Skeletal muscle tissue (tissue), 4 donors: Measurements from ENCODE around the gene LYPD6B. TPM values are rescaled to one million over a fixed set of nuclear protein-coding genes. Genes with fewer than 3 reads are reported as not detected.

ENCODE experiments used
- H3K27ac ChIP-seq: one replicate; pipeline ENCODE4 v1.7.0; 2013; ENCODE audit warnings: mild to moderate bottlenecking, low read depth, low read length, inconsistent platforms
- H3K27me3 ChIP-seq, 3 donors: one replicate each; pipeline ENCODE4 v1.7.0; 2013; ENCODE audit warnings: low read length in 3 of 3; ENCODE audit not compliant: control insufficient read depth in 3 of 3, insufficient read depth in 3 of 3
- H3K36me3 ChIP-seq, 3 donors: one replicate each; pipeline ENCODE4 v1.7.0; 2013; ENCODE audit warnings: low read length in 3 of 3; ENCODE audit not compliant: control insufficient read depth in 3 of 3, insufficient read depth in 3 of 3
- H3K4me1 ChIP-seq, 3 donors: one replicate each; pipeline ENCODE4 v1.7.0; 2013; ENCODE audit warnings: low read length in 3 of 3, mild to moderate bottlenecking in 3 of 3; ENCODE audit not compliant: control insufficient read depth in 3 of 3, insufficient read depth in 3 of 3
- H3K4me3 ChIP-seq, 3 donors: one replicate each; pipeline ENCODE4 v1.7.0; 2013; ENCODE audit warnings: low read length in 3 of 3
- H3K9ac ChIP-seq, 3 donors: one replicate each; pipeline ENCODE4 v1.7.0; 2013; ENCODE audit warnings: low read length in 3 of 3, mild to moderate bottlenecking in 3 of 3, moderate library complexity in 2 of 3, low read depth in 1 of 3
- H3K9me3 ChIP-seq, 3 donors: one replicate each; pipeline ENCODE4 v1.7.0; 2013; ENCODE audit warnings: low read length in 3 of 3; ENCODE audit not compliant: control insufficient read depth in 3 of 3
- total RNA-seq: library from RNA; depleted of rRNA; stranded (reverse); fragments of >200 nt; gene quantifications from one replicate; pipeline ENCODE4 v1.2.3, GENCODE V29; 2014
- donor health status: Osteomylitis.

The LYPD6B gene
- total RNA-seq, 1 donor from 2014 or later = 0.52 TPM

DNA sequence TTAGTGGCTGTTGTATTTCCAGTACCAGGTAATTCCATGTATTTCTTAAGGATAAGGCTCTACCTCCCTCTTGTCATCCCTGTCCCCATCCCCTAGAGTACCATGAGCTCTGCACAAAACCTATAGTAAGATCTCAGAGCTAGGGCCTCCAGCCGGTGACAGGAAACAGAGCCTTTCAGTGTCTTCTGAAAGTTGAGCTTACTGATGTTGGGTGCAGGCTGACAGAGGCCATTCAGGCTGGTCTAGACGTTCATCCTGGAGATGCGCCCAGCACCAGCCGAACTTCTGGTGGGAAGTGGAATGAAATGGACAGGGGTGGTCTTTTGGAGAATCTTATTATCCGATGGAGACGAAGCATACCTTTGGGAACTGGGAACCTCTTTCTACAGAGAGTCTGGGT is 16.7 kb upstream of the LYPD6B start:
- no peak overlapping the region for H3K9ac ChIP-seq
- no peaks in the 10 kb centered on the region for H3K9me3 ChIP-seq
- no peaks in the 10 kb centered on the region for H3K27me3 ChIP-seq
- H3K4me1 ChIP-seq = peaks cover 0 to 2% (median 0%) of the 10 kb centered on the region in 3 donors
- no peak overlapping the region for H3K4me3 ChIP-seq
- H3K27ac ChIP-seq = no peak overlapping the region
- no peaks in the 10 kb centered on the region for H3K36me3 ChIP-seq

DNA sequence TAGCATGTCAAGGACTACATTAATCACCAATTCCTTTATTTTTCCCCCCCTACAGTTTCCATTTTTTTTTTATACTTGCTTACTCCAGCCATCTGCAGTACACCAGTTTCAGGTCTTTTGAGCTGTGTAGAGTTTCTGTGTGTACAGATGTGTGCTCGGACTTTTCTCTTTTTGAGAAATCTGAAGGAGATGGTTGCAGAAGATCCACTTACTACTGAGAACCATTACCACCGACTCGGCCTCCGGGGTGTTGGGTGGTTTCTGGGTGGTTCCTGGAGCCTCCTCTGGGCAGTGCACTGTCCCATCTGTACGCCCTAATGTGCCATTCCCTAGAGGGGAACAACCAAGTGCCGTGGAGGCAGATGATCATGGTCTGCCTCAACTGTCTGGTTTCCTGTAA is 15.4 kb upstream of the LYPD6B start:
- peaks cover 0 to 3% (median 0%) of the 10 kb centered on the region in 3 donors for H3K27me3 ChIP-seq
- H3K36me3 ChIP-seq = no peaks in the 10 kb centered on the region
- H3K4me1 ChIP-seq = no peaks in the 10 kb centered on the region
- no peak overlapping the region for H3K9ac ChIP-seq
- no peak overlapping the region for H3K4me3 ChIP-seq
- H3K9me3 ChIP-seq = no peaks in the 10 kb centered on the region
- no peak overlapping the region for H3K27ac ChIP-seq

- Histone ChIP-seq H3K4me1 (no peaks in the 10 kb centered on the region), H3K4me3 (no peak overlapping the region), H3K27ac (no peak overlapping the region), H3K9ac (no peak overlapping the region), H3K9me3 (no peaks in the 10 kb centered on the region), H3K27me3 (peaks cover 6 to 21% (median 12%) of the 10 kb centered on the region in 3 donors), H3K36me3 (no peaks in the 10 kb centered on the region)
Observed at GRCh38 chr2:149027590-149028250, 10.8 kb upstream of the LYPD6B start.

DNA sequence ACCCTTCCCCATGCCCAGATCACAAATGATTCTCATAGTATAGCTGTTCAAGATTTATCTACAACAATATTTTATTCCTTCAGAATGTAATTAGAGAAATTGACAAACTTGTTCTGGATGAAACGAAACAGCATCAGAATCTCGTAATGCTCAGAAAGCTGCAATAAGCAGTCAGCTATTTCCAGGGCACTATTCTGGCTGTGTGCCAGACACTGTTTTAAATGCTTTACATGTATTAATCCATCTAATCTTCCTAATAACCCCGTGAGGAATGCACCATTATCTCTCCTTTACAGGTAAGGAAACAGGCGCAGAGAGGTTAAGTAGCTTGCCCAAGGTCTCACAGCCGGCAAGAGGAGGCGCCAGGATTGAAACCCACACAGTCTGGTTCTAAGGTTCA is 10.1 kb upstream of the LYPD6B start:
- Histone ChIP-seq H3K4me1 (no peaks in the 10 kb centered on the region), H3K27ac (no peak overlapping the region), H3K9me3 (no peaks in the 10 kb centered on the region), H3K9ac (no peak overlapping the region), H3K4me3 (no peak overlapping the region), H3K27me3 (peaks cover 6 to 21% (median 12%) of the 10 kb centered on the region in 3 donors), H3K36me3 (no peaks in the 10 kb centered on the region)

DNA sequence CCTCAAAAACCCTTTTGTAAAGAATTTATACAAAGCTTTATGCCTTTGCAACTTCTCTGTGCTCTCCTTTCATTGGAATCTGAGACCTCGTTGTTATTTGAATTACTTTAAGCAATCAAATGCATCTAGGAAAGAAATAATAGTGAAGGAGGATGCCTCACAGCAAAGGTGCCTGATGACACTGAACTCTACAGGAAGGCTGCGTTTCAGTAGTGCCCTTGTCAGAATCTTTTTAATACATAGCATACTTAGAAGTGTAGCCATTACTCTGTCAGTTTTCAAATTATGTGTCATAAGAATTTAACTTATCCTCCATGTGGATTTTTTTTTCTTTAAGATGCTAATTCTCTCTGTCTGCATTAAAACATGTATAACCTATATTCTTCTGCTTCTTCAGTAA is 9.6 kb upstream of the LYPD6B start:
- H3K36me3 ChIP-seq = no peaks in the 10 kb centered on the region
- no peak overlapping the region for H3K9ac ChIP-seq
- no peaks in the 10 kb centered on the region for H3K9me3 ChIP-seq
- no peaks in the 10 kb centered on the region for H3K4me1 ChIP-seq
- peaks cover 6 to 21% (median 12%) of the 10 kb centered on the region in 3 donors for H3K27me3 ChIP-seq
- H3K4me3 ChIP-seq = no peak overlapping the region
- H3K27ac ChIP-seq = no peak overlapping the region

GRCh38 chr2:149029307-149029965 is 9.1 kb upstream of the LYPD6B start:
- Histone ChIP-seq H3K4me1 (no peaks in the 10 kb centered on the region), H3K27me3 (peaks cover 6 to 21% (median 16%) of the 10 kb centered on the region in 3 donors), H3K9ac (no peak overlapping the region), H3K36me3 (no peaks in the 10 kb centered on the region), H3K9me3 (no peaks in the 10 kb centered on the region), H3K27ac (no peak overlapping the region), H3K4me3 (no peak overlapping the region)

- peaks cover 8 to 27% (median 21%) of the 10 kb centered on the region in 3 donors for H3K27me3 ChIP-seq
- no peaks in the 10 kb centered on the region for H3K4me1 ChIP-seq
- no peak overlapping the region for H3K4me3 ChIP-seq
- no peaks in the 10 kb centered on the region for H3K36me3 ChIP-seq
- no peak overlapping the region for H3K27ac ChIP-seq
- no peak overlapping the region for H3K9ac ChIP-seq
- no peaks in the 10 kb centered on the region for H3K9me3 ChIP-seq
Observed at GRCh38 chr2:149031396-149031795, 7.1 kb upstream of the LYPD6B start.

DNA sequence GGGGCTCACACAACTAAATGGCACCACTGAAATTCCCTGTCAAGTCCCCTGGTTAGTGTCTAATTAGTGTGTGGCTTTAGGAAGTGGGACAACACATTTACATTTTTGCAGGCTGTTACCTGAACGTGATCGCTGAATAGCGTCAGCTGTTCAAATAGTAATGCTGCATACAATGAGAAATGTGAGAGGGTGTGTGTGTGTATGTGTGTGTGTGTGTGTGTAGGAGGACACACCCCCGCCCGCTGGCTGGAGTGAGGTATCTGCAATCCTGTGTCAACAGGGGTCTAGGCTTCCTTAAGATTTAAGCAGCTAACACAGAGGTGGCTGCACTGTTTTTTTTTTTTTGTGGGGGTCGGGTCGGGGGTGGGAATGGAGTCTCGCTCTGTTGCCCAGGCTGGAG is 4.8 kb upstream of the LYPD6B start:
- Histone ChIP-seq H3K27me3 (peaks cover 24 to 43% (median 38%) of the 10 kb centered on the region in 3 donors), H3K9me3 (no peaks in the 10 kb centered on the region), H3K4me3 (no peak overlapping the region), H3K36me3 (no peaks in the 10 kb centered on the region), H3K9ac (no peak overlapping the region), H3K27ac (no peak overlapping the region), H3K4me1 (peaks cover 0 to 2% (median 0%) of the 10 kb centered on the region in 3 donors)

GRCh38 chr2:149034406-149034805 is 4.1 kb upstream of the LYPD6B start:
- H3K36me3 ChIP-seq = no peaks in the 10 kb centered on the region
- H3K9me3 ChIP-seq = no peaks in the 10 kb centered on the region
- H3K4me3 ChIP-seq = no peak overlapping the region
- peaks cover 31 to 44% (median 42%) of the 10 kb centered on the region in 3 donors for H3K27me3 ChIP-seq
- H3K4me1 ChIP-seq = peaks cover 0 to 2% (median 0%) of the 10 kb centered on the region in 3 donors
- H3K9ac ChIP-seq = no peak overlapping the region
- H3K27ac ChIP-seq = no peak overlapping the region

DNA sequence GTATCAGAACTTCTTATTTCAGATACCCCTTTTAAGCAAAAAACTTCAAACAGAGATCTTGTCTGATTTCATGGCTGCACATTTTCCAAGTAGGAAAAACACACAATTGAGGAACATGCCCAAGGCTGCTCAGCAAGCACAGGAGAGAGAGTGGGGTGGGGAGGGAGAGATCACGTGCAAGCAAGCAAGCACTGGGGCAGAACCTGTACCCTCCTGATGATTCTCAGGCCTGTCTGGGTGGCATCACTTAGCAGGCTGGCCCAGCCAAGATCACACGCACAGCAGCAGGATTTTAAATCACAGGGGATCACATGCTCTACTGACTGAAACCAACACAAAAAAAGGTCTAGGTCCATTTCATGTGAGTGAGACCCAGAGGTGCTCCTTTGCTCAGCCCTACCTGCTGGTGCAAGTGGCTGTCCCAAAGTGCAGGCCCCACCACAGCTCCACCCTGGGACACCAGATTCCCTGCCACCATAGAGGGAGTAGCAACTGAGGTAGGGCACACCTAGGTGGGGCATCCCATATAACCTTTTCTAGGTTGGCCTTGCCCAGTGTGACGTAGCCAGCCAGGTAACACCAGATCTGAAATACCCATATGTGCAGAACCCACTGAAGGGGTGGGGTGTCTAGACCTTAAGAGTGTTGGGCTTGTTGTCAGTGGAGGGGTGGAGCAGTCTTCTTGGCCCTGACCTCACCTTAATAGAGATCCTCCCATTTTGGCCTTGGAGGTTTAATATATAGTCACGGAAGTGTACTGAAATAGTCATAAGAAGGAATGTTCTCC is 1.8 kb upstream of the LYPD6B start:
- Histone ChIP-seq H3K9ac (no peak overlapping the region), H3K27me3 (peaks cover 34 to 40% (median 39%) of the 10 kb centered on the region in 3 donors), H3K4me3 (no peak overlapping the region), H3K36me3 (no peaks in the 10 kb centered on the region), H3K27ac (no peak overlapping the region), H3K9me3 (no peaks in the 10 kb centered on the region), H3K4me1 (peaks cover 0 to 2% (median 0%) of the 10 kb centered on the region in 3 donors)
